ENCODE data around the gene SH2D4B.

DNA sequence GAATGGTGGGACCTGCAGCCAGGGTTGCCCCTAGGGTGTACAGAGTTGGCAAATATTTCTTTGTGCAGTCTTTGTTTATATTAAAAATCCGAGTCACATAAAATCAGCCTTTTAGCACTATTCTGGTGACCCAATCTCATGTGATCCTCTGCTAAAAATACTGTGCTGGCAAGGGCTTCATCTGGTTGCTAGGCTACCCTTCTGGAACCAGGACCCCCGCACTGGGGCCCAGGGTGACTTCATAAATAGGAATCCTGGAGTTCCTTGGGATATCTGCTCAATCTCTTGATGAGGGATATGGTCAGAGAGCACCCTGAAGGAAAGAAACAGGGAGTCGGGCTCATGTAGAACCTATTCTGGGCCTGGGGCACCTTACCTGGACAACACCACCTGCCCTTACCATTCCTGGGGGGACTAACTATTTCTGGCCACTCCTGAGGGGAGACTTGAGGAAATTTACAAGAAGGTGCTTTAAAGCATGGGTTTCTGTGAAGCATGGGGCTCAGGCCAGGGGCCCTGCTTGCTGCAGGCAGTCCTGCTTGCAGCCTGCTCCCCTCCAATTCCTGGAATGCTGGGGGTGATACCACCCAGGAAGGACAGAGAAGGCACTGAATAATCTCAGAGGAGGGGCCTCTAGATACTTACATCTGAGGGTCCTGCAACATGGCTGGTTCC lies 44.7 kb downstream of the SH2D4B start:
- no peak for TF ChIP-seq CTCF (IDR thresholded peaks at IDR 0.05)
- no peak for TF ChIP-seq POLR2A (IDR thresholded peaks at IDR 0.05)
- no peak for TF ChIP-seq POLR2AphosphoS5 (IDR thresholded peaks at IDR 0.05)
- no peak for TF ChIP-seq EP300 (IDR thresholded peaks at IDR 0.05)
